DLD1 (cell line): Measurements from ENCODE around the gene KATNB1.
"Not testable (repeated sequence)": the region's sequence is repeated elsewhere in the genome, so short reads cannot be mapped to it uniquely, and the experiment has no call there.

Experiments
- in situ Hi-C: cut with HindIII; loops from 2 replicates; pipeline ENCODE4 v1.10.0; 2017; ENCODE audit warnings: low sequenced_read_pairs

KATNB1 gene

DNA sequence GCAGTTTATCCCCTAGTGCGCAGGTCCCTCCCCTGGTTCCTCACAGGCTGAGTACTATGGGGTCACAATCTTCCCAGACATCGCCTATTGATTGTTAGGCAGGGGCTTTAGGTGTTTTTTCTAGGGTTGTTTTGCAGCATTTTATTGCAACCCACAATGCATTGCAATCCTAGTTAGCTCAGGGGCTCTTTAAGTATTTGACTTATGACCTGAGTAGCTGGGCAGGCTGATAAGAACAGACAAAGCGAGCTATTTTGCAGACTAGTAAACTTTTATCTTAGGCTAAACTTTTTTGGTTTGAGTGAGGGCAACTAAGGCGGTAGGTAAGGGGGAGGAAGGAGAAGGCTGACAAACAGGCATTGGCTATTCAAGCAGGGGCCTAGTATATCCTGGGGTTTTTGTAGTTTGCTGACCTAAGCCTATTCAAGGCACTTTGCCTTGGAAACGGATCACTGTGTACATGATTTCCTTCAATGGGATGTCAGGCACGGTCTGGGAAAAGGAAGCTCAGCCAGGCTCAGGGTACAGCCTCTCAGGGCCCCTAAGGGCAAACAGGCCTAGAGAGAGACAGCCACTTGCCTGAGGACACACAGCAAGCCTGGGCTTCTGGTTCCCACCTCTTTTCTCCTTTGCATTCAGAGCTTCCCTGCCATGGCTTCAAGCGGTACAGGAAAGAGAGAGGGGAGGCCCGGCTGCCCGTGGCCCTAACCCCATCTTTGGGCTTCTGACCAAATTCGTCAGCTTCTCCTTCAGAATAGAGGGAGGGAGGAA is 34.6 kb upstream of the KATNB1 start:
- in situ Hi-C loops: no loop called here

DNA sequence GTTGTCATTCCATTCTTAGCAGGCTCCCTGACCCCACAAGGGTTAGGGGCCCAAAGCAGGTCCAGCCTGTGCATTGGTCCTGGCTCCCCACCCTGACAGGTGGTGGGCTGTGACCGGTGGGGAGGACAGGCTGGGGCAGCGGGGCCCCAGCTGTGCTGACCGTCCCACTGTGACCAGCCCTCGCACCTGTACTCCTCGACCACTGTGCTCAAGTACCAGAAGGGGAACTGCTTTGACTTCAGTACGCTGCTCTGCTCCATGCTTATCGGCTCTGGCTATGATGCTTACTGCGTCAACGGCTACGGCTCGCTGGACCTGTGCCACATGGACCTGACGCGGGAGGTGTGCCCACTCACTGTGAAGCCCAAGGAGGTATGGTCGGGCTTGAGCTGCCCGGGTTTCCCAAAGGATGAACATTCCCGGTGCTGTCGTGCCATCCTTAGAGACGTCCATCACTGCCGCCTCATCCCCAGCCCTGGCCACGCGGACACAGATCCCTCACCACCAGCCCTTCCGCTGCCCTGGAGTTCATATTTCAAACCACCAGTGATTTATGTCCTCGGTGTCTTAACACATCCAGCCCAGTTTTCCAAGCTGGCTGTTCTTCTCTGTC is 33.7 kb upstream of the KATNB1 start:
- in situ Hi-C loops: no loop called here

DNA sequence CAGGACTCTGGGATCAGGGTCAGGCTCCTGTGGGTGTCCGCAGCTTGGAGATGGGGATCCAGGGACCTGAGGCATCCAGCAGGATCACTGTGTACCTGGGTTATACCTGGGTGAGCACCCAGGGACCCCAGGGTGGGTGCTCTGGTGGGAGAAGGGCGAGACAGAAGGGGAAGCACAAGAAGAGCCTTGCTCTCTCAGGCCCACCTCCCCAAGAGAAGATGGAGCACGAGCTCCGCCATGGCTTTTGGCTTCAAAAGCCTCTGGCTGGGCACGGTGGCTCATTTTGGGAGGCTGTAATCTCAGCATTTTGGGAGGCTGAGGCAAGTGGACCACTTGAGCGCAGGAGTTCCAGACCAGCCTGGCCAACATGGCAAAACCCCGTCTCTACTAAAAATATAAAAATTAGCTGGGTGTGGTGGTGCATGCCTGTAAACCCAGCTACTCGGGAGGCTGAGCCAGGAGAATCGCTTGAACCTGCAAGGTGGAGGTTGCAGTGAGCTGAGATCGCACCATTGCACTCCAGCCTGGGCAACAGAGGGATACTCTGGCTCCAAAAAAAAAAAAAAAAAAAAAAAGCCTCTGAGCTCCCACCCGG is 32.1 kb upstream of the KATNB1 start:
- in situ Hi-C loops: no loop called here

DNA sequence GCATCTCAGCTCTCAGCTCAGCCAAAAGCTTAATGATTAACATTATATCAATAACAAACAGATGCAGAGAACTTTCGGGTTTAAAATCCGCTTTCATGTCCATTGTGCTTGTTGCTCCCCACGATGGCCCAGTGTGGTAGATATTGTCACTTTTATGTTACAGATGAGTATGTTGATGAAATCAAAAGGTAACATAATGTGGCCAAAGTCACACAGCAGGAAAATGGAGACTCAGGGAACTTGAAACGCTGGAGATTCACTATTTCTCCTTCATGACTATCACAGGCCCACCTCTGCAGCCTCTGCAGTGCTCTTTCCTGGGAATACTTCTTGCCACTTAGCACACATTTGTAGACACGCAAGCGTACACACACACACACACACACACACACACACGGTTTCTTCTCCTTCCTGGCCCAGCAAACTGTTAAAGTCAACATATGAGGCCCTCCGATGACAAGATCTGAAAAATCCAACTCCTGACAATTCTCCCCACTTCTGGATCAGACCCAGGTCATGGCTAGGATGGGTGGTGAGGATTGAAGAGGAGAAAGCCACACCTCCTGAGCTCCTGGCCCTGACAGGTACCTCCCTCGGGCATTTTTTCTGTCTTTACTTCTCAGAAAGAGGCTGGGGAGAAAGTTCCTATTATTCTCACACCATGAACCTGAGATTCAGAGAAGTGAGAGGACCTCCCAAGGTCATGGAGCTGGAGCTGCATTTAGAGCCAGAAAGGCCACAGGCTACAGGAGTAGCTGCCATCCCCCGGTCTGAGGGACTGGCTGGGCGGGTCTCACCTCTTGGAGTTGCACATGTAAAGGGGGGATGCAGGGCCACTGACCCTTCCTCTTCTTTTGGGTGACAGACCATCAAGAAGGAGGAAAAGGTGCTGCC is 31.3 kb upstream of the KATNB1 start:
- in situ Hi-C loops: no loop called here

DNA sequence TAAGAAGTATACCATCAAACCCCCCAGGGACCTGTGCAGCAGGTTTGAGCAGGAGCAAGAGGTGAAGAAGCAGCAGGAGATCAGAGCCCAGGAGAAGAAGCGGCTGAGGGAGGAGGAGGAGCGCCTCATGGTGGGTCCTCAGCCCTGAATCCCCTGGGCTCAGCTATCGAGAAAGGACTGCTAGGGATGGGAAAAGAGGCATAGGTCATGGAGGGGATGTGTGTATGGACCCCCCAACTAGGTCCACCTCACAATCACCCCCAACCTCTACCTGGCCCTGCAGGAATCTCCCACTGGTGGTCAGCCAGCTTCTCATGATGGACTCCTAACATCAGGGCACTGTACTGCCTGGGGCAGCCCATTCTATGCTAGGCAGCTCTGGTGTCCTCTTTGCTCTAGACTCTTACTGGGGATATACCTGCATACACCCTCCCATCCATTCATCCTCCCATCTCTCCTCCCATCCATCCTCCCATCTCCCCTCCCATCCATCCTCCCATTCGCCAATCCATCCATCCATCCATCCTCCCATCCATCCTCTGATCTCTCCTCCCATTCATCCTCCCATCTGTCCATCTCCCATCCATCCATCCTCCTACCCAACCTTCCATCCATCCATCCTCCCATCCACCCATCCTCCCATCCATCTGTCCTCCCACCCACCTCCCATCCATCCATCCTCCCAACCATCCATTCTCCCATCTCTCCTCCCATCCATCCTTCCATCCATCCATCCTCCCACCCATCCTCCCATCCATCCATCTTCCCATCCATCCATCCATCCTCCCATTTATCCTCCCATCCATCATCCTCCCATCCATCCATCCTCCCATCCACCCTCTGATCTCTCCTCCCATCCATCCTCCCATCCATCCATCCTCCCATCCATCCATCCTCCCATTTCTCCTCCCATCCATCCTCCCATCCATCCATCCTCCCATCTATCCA is 30.4 kb upstream of the KATNB1 start:
- in situ Hi-C loops: no loop called here

DNA sequence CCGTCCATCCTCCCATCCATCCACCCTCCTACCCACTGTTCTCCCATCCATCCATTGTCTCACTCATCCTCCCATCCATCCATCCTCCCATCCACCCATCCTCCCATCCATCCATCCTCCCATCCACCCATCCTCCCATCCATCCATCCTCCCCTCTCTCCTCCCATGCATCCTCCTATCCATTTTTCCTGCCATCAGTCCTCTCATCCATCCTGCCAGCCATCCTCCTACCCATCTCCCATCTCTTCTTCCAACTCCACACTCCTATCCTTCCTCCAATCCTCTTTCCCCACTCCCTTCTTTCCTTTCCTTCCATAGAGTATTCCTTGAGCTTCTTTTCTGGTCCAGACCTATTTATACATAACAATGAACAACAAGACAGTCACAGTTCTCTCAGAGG is 28.9 kb upstream of the KATNB1 start:
- in situ Hi-C loops: no loop called here

DNA sequence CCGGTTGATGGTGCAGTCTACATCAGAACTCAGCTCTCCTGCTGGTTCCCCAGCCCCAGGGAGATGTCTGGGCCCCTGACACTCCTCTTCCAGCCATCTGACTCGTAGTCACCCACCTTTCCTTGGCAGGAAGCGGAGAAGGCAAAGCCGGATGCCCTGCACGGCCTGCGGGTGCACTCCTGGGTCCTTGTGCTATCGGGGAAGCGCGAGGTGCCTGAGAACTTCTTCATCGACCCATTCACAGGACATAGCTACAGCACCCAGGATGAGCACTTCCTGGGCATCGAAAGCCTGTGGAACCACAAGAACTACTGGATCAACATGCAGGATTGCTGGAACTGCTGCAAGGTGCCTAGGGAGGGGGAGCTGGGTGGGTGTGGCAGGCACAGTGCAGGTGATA is 28.2 kb upstream of the KATNB1 start:
- in situ Hi-C loops: no loop called here

DNA sequence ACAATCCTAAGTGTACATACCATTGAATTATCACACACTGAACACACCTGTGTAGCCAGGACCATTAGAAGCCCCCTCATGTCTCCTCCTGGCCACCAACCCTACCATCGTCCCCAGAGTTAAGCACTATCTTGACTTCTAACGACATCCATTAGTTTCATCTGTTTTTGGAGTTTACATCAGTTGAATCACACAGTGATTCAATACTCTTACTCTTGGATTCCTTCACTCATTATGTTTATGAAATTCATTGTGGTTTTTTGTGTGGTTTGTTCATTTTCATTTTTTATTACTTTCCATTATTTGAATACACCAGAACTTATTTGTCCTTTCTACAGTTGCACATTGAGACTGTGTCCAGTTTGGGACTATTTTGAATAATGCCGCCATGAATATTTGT is 27.4 kb upstream of the KATNB1 start:
- in situ Hi-C loops: no loop called here

DNA sequence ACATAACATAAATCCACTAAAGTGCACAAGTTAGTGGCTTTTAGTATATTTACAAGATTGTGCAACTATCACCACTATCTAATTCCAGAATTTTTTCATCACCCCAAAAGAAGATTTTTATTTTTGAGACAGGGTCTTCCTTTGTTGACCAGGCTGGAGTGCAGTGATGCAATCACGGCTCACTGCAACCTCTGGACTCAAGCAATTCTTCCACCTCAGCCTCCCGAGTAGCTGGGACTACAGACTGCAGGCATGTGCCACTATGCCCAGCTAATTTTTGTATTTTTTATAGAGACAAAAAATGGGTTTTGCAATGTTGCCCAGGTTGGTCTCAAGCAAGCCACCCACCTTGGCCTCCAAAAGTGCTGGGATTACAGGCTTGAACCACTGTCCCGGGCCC is 25.9 kb upstream of the KATNB1 start:
- in situ Hi-C loops: no loop called here

DNA sequence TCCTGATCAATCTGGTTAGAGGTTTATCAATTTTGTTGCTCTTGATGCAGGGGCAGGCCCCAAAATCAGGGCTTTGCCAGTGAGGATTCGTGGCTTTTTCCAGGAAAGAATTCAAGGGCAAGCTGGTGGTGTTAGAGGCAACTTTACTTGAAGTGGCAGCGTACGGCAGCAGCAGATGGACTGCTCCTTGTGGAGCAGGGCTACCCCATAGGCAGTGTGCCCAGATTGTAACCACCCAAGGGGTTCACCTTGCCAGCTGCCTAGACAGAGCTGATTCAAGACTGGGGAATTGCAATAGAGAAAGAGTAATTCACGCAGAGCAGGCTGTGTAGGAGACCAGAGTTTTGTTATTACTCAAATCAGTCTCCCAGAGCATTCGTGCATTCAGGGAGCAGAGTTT is 24.2 kb upstream of the KATNB1 start:
- in situ Hi-C loops: no loop called here

DNA sequence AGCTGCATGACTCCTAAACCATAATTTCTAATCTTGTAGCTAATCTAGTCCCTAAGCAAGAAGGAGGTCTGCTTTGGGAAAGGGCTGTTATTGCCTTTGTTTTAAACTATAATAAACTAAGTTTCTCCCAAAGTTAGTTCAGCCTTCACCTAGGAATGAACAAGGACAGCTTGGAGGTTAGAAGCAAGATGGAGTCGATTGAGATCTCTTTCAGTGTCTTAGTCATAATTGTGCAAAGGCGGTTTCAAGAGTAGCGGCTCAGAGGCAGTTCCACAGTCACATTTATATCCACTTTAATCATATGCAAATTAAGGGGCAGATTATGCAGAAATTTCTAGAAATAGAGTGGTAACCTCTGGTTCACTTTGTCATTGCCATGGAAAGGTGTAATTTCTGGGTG is 23.6 kb upstream of the KATNB1 start:
- in situ Hi-C loops: no loop called here

DNA sequence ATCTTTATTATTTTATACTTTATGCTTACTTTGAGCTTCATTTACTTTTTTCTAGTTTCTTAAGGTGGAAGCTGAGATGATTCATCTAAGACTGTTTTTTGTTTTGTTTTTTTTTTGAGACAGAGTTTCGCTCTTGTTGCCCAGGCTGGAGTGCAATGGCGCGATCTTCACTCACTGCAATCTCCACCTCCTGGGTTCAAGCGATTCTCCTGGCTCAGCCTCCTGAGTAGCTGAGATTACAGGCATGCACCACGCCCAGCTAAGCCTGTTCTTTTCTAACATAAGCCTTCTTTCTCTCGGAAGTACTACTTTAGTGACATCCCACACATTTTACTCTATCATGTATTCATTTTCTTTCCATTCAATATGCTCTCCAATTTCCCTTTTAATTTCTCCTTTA is 23.0 kb upstream of the KATNB1 start:
- in situ Hi-C loops: not testable (repeated sequence)

DNA sequence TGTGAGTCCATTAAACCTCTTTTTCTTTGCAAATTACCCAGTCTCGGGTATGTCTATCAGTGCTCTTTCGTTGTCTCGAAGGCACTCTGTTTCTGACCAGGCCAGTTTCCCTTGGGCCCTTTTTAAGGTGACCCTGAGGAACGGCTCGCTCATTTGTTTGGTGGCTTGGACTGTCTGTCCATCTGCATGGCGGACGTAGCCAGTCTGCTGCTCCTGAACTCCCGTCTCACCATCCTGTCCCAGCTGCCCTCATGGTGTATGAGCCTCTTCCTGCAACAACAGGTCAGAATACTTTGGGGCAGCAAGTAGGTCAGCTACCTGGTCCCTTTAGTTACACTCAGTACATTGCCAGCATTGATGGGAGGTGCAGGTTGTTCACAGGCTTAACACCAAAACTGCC is 22.0 kb upstream of the KATNB1 start:
- in situ Hi-C loops: no loop called here

DNA sequence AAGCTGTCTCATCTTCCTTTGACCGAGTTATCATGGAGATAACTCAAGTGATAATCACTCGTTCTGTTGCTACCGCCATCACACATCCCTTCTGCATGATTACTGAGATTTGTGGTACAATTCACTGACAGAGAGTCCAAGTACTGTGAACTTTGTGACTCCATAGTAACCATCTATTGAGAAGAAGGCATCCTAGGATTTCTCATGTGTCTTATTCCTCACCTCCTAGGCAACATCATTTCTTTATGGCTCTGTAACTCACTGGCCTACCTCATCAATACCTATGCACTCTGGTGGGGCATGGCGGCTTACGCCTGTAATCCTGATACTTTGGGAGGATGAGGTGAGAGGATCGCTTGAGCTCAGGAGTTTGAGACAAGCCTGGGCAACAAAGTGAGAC is 21.5 kb upstream of the KATNB1 start:
- in situ Hi-C loops: no loop called here

DNA sequence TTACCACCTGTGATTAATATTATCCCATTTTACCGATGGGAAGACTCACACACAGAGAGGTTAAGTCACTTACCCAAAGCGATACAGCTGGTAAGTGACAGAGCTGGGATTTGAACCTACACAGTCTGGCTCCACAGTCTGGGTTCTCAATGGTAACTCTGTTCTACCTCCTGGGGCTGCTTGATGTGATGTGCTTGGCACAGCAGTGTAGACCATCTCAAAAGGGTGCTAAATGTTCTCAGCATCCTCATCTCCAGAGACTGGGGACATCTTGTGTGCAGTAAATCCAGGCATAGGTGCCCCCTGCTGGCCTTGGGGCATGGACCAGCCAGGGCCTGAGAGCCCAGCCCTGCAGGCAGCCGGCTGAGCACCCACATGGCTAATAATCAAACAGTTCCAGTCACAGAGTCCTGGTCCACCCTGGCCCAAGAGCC is 15.4 kb upstream of the KATNB1 start:
- in situ Hi-C loops: no loop called here

DNA sequence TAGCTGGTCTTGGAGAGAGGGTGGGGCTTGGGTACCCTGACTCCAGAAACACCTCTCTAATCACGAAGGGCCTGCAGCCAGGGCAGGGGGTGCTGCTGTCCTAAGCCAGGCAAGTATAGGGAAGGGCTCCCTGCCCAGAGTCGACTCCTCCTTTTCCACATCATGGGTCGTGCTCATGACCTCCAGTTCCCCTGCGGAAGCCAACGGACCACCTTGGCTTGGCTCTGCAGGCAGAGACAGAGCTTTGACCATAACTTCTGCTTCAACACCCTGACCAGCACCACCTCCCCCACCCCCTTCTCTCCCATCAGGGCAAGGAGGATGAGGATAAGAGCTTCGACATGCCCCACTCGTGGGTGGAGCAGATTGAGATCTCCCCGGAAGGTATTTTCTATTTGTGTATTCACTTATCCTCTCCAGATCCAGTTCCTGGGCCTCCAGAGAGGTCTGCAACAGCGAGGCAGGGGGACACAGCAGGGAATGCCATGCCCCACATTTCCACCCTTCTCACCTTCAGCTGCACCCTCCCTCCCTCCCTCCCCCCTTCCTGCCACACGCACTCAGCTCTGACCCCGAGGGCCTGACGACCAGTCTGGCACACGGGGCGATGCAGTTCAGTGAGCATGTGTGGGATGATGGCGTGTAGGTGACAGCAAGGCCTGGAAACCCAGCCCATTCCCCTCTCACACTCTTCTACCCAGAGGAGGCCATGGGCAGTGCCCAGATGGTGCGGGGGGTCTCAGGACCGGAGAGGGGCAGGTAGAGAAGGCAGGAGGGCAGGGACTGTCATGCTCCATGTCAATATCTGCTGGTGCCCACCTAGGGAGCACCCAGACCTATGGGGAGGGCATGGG is 14.0 kb upstream of the KATNB1 start:
- in situ Hi-C loops: no loop called here

DNA sequence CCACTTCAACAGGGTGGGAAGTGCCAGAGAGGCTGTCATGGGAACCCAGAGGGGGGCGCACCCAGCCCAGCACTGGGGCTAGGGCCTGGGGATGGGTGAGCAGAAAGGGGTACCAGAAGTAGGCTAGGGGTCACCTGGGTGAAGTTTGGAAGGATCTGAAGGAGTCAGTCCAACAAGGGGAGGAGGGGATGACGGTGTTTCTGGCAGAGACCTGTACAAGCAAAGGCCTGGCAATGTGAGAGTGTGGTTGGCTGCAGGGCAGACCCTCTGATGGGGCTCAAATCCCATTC is 13.4 kb upstream of the KATNB1 start:
- in situ Hi-C loops: no loop called here

DNA sequence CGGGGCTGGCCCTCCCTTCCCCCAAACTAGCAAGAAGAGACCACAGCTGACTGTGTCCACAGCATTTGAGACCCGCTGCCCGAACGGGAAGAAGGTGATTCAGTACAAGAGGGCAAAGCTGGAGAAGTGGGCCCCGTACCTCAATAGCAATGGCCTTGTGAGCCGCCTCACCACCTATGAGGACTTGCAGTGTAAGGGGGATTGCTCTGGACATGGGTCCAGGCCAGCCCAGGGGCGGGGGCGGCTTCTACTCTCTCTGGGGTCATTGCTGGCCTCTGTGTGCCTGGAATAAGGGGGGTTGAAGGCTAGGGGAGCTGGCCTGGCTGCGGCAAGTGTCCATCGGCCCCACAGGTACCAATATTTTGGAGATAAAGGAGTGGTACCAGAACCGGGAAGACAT is 12.9 kb upstream of the KATNB1 start:
- in situ Hi-C loops: no loop called here

DNA sequence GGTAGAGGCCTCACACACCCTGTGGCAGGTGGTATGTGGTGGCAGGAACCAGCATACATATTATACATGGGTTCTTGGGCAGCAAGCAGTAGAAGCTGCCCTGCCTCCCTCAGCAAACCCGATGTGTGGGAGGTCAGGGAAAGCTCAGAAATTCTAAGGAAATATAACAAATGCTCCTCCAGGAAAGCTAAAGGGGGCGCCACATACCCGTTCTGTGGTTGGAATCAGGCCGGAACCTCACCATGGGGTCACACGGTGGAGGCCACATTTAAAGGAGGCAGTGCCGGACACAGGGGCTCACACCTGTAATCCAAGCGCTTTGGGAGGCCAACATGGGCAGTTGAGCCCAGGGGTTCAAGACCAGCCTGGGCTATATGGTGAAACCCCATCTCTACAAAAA is 12.4 kb upstream of the KATNB1 start:
- in situ Hi-C loops: no loop called here

DNA sequence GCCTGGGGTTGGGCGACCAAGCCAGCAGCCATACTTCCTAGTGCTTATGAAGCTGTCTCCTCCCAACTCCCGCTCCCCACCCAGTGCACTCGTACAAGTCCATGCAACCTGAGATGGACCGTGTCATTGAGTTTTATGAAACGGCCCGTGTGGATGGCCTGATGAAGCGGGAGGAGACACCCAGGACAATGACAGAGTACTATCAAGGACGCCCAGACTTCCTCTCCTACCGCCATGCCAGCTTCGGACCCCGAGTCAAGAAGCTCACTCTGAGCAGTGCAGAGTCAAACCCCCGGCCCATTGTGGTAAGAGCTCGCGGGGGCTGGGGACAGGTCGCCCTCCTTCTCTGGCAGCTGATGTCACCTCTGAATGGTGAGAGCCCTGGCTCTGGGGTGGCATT is 11.0 kb upstream of the KATNB1 start:
- in situ Hi-C loops: no loop called here
